Activated B cell treated with CpG ODN at 0.5 μM for 24 hours (primary cell): ENCODE data around the gene TSPOAP1. TPM values are rescaled to one million over a fixed set of nuclear protein-coding genes. Genes with fewer than 3 reads are reported as not detected.

Source experiments
- ATAC-seq: fragments of 200-7000 bp; cut with Tn5 transposase; one replicate; pipeline ENCODE4 v1.10.0; 2021; ENCODE audit warnings: low read depth, mild to moderate bottlenecking, moderate library complexity
- CTCF ChIA-PET: fragments of 350-600 bp; sonication (Branson Sonifier 250); formaldehyde crosslinking; loops from one replicate; lab custom pipeline; 2021; ENCODE audit warnings: antibody characterized with exemption; lab: Charles Lee
- POLR2A ChIA-PET: fragments of 350-600 bp; sonication (Branson Sonifier 250); formaldehyde crosslinking; loops from one replicate; lab custom pipeline; 2021; ENCODE audit warnings: antibody characterized with exemption; lab: Charles Lee
- DNase-seq: peaks from one replicate; pipeline ENCODE4 v3.0.0; 2022
- H3K27ac Mint-ChIP-seq: one replicate; pipeline ENCODE4 v1.8.0; 2020; ENCODE audit warnings: mixed read lengths
- H3K27me3 Mint-ChIP-seq: one replicate; pipeline ENCODE4 v1.8.0; 2021; ENCODE audit warnings: mixed read lengths
- H3K36me3 Mint-ChIP-seq: one replicate; pipeline ENCODE4 v1.8.0; 2021; ENCODE audit warnings: low read depth, mixed read lengths
- H3K4me1 Mint-ChIP-seq: one replicate; pipeline ENCODE4 v1.8.0; 2021; ENCODE audit warnings: mixed read lengths
- H3K4me3 Mint-ChIP-seq: one replicate; pipeline ENCODE4 v1.8.0; 2020; ENCODE audit warnings: mild to moderate bottlenecking, mixed read lengths
- H3K9me3 Mint-ChIP-seq: one replicate; pipeline ENCODE4 v1.8.0; 2020; ENCODE audit warnings: mixed read lengths
- CTCF ChIP-seq: fragments of 200-600 bp; IDR thresholded peaks from one replicate; pipeline ENCODE4 v1.8.0; 2022; ENCODE audit warnings: antibody characterized with exemption, mild to moderate bottlenecking
- intact Hi-C: fragments of 100-400 bp; cut with micrococcal nuclease; formaldehyde crosslinking; loops from one replicate; pipeline ENCODE4 v1.15.1; 2024
- total RNA-seq: library from RNA; stranded (reverse); gene quantifications from 2 replicates; pipeline ENCODE4 v1.2.3, GENCODE V29; 2022

Gene TSPOAP1
- total RNA-seq, 1 donor from 2014 or later = 22.5 TPM

GRCh38 chr17:58352596-58353388, 24.2 kb upstream of the TSPOAP1 start:
- Mint-ChIP-seq H3K9me3 (no peaks in the 10 kb centered on the region), H3K4me3 (peak overlapping the region; percentile 100), H3K36me3 (peaks cover 35% of the 10 kb centered on the region), H3K4me1 (peaks cover 43% of the 10 kb centered on the region), H3K27ac (peak overlapping the region; percentile 97), H3K27me3 (no peaks in the 10 kb centered on the region)
- peak; percentile 31 for ATAC-seq
- no peak for TF ChIP-seq CTCF
- DNase-seq = peak; percentile 30
- CTCF ChIA-PET = interaction anchor here (0.9 to 3.1 kb wide), 10 partner anchors 9 to 161 kb away, joined by 3 to 42 read pairs (median 6); partner anchors contain the start of genes MTMR4 and RNF43
- intact Hi-C loops = loop anchor here (1.0 to 2.0 kb wide), 8 partner anchors 8 to 166 kb away; partner anchors contain the start of genes MTMR4 and RNF43
- POLR2A ChIA-PET = interaction anchor here (0.7 to 8.6 kb wide), 17 partner anchors 10 to 340 kb away, joined by 3 to 859 read pairs (median 8); partner anchors contain the start of genes HSF5, MKS1, MTMR4 and RAD51C

GRCh38 chr17:58351831-58352595, 23.4 kb upstream of the TSPOAP1 start, which contains the start of gene SUPT4H1:
Gene SUPT4H1, minus strand, starts transcription at chr17:58352201. Its CDS starts 66 bp downstream, at chr17:58352135.
- intact Hi-C loops = loop anchor here (1.0 to 2.0 kb wide), 8 partner anchors 8 to 166 kb away; partner anchors contain the start of genes MTMR4 and RNF43
- ChIA-PET CTCF (interaction anchor here (0.8 to 3.1 kb wide), 12 partner anchors 8 to 162 kb away, joined by 3 to 42 read pairs (median 6); partner anchors contain the start of genes MTMR4 and RNF43), POLR2A (interaction anchor here (0.5 to 8.6 kb wide), 21 partner anchors 8 to 1480 kb away, joined by 3 to 859 read pairs (median 6); partner anchors contain the start of genes HSF5, MKS1, MTMR4 and RAD51C)
- H3K27me3 Mint-ChIP-seq = no peaks in the 10 kb centered on the region
- H3K4me1 Mint-ChIP-seq = peaks cover 51% of the 10 kb centered on the region
- H3K4me3 Mint-ChIP-seq = peak within 1 kb of the TSS; percentile 100
- peak within 1 kb of the TSS; percentile 97 for H3K27ac Mint-ChIP-seq
- peak; percentile 92 for ATAC-seq
- peaks cover 43% of the 10 kb centered on the region for H3K36me3 Mint-ChIP-seq
- peak; percentile 91 for DNase-seq
- TF ChIP-seq CTCF = no peak
- no peaks in the 10 kb centered on the region for H3K9me3 Mint-ChIP-seq

DNA sequence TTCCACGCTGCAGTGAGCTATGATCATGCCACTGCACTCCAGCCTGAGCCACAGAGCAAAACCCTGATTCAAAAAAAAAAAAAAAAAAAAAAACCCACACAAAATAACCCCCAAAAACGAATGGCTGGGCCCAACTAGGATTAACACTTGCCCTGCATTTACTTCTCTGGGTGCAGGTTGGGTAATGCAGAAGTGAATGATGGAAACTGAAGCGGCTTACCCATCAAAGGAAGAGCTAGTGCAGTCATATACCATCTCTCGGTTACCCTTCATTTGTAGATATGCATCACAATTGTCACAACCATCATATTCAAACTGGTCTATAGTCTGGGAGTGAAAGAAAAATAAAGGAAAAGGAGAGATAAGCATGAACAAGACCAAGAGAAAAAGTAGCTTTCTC, 22.6 kb upstream of the TSPOAP1 start:
- CTCF ChIA-PET = interaction anchor here (0.8 to 3.1 kb wide), 8 partner anchors 13 to 66 kb away, joined by 3 to 42 read pairs (median 6); partner anchors contain the start of gene RNF43
- intact Hi-C loops = no loop called here
- Mint-ChIP-seq H3K36me3 (peaks cover 51% of the 10 kb centered on the region), H3K4me1 (peaks cover 58% of the 10 kb centered on the region), H3K4me3 (peak overlapping the region; percentile 100), H3K27me3 (no peaks in the 10 kb centered on the region), H3K9me3 (no peaks in the 10 kb centered on the region), H3K27ac (peak overlapping the region; percentile 96)
- no peak for DNase-seq
- ATAC-seq = no peak
- POLR2A ChIA-PET = interaction anchor here (0.6 to 8.6 kb wide), 13 partner anchors 10 to 344 kb away, joined by 3 to 859 read pairs (median 7); partner anchors contain the start of genes HSF5, MKS1, RNF43 and SRSF1
- TF ChIP-seq CTCF = no peak

- peaks cover 76% of the 10 kb centered on the region for H3K36me3 Mint-ChIP-seq
- H3K27ac Mint-ChIP-seq = peak overlapping the region; percentile 38
- no peak overlapping the region for H3K4me3 Mint-ChIP-seq
- H3K9me3 Mint-ChIP-seq = no peaks in the 10 kb centered on the region
- ATAC-seq (no peak), DNase-seq (no peak)
- CTCF ChIA-PET = interaction anchor here (1.1 to 1.8 kb wide), 2 partner anchors 14 to 31 kb away, joined by 3 to 19 read pairs; no protein-coding TSS in a partner anchor
- POLR2A ChIA-PET = interaction anchor here (1.4 to 18.6 kb wide), 3 partner anchors 9 to 23 kb away, joined by 4 to 3007 read pairs (median 4); partner anchors contain the start of gene TSPOAP1
- TF ChIP-seq CTCF = no peak
- peaks cover 79% of the 10 kb centered on the region for H3K4me1 Mint-ChIP-seq
- H3K27me3 Mint-ChIP-seq = no peaks in the 10 kb centered on the region
- intact Hi-C loops = no loop called here
Measured at GRCh38 chr17:58348038-58348437, 19.4 kb upstream of the TSPOAP1 start.
